ENCODE data around the gene DMD. TPM values are rescaled to one million over a fixed set of nuclear protein-coding genes. Genes with fewer than 3 reads are reported as not detected.
"Not testable (repeated sequence)": the region's sequence is repeated elsewhere in the genome, so short reads cannot be mapped to it uniquely, and the experiment has no call there.

DMD gene
- total RNA-seq, 1 experiment from 2014 or later: 25.3 TPM

- Histone ChIP-seq H3K79me2 (ENCODE audit: low read depth) (no peaks in the 10 kb centered on the region), H3K27ac (no peak overlapping the region), H3K4me3 (no peak overlapping the region), H3K9me3 (ENCODE audit: insufficient read depth, low read depth) (no peaks in the 10 kb centered on the region), H3K4me1 (replicated peaks; ENCODE audit: insufficient read depth) (no peaks in the 10 kb centered on the region), H3K9me2 (ENCODE audit: insufficient read depth) (no peaks in the 10 kb centered on the region), H2AFZ (no peak overlapping the region), H3K4me2 (no peak overlapping the region), H3F3A (ENCODE audit: insufficient read depth, low read depth) (no peaks in the 10 kb centered on the region), H3K27me3 (ENCODE audit: insufficient read depth, low read depth) (no peaks in the 10 kb centered on the region), H4K20me1 (ENCODE audit: insufficient read depth) (no peaks in the 10 kb centered on the region), H3K36me3 (ENCODE audit: low read depth) (no peaks in the 10 kb centered on the region)
- TF ChIP-seq CTCF (conservative IDR thresholded peaks at IDR 0.05): no peak
- no peak for DNase-seq
- ChIA-PET POLR2A (ENCODE audit: unreplicated experiment) (no interaction called here), CTCF (no interaction called here)
- no TSS peak for BruUV-seq (replicated peaks)
- intact Hi-C loops (cut with micrococcal nuclease; ENCODE audit: unreplicated experiment): no loop called here
Observed at GRCh38 chrX:32532262-32532661, 679.1 kb downstream of the DMD start.

GRCh38 chrX:32530802-32531403 is 680.4 kb downstream of the DMD start:
- DNase-seq: peak in 1 of 2 experiments; percentile 0
- TF ChIP-seq CTCF (conservative IDR thresholded peaks at IDR 0.05) (peak; percentile 74), EZH2 (IDR thresholded peaks at IDR 0.05; ENCODE audit: low read depth) (no peak)
- Histone ChIP-seq H3F3A (ENCODE audit: insufficient read depth, low read depth) (no peaks in the 10 kb centered on the region), H3K9me3 (ENCODE audit: insufficient read depth, low read depth) (no peaks in the 10 kb centered on the region), H3K27me3 (ENCODE audit: insufficient read depth, low read depth) (no peaks in the 10 kb centered on the region), H2AFZ (no peak overlapping the region), H3K4me3 (no peak overlapping the region; the same call in 1 of the 2 replicates), H3K79me2 (ENCODE audit: low read depth) (no peaks in the 10 kb centered on the region), H3K9me2 (ENCODE audit: insufficient read depth) (no peaks in the 10 kb centered on the region), H3K4me2 (peak overlapping the region; percentile 65), H3K4me1 (replicated peaks; ENCODE audit: insufficient read depth) (no peaks in the 10 kb centered on the region), H3K27ac (no peak overlapping the region), H3K36me3 (ENCODE audit: low read depth) (no peaks in the 10 kb centered on the region), H4K20me1 (ENCODE audit: insufficient read depth) (no peaks in the 10 kb centered on the region)
- ChIA-PET POLR2A (ENCODE audit: unreplicated experiment) (no interaction called here), CTCF (no interaction called here)
- no TSS peak for BruUV-seq (replicated peaks)
- intact Hi-C loops (cut with micrococcal nuclease; ENCODE audit: unreplicated experiment): loop anchor here (2.0 kb wide), 1 partner anchor 806 kb away; no protein-coding TSS in a partner anchor

- H3K9me3 ChIP-seq (ENCODE audit: insufficient read depth, low read depth); H3F3A ChIP-seq (ENCODE audit: insufficient read depth, low read depth); H3K36me3 ChIP-seq (ENCODE audit: low read depth); H4K20me1 ChIP-seq (ENCODE audit: insufficient read depth); H3K27me3 ChIP-seq (ENCODE audit: insufficient read depth, low read depth); H3K27ac ChIP-seq; BruUV-seq (replicated peaks); H3K4me1 ChIP-seq (replicated peaks; ENCODE audit: insufficient read depth); H3K79me2 ChIP-seq (ENCODE audit: low read depth); H3K9me2 ChIP-seq (ENCODE audit: insufficient read depth); H2AFZ ChIP-seq; intact Hi-C loops (cut with micrococcal nuclease; ENCODE audit: unreplicated experiment); H3K4me2 ChIP-seq; DNase-seq; H3K4me3 ChIP-seq: not testable (repeated sequence)
- CTCF ChIA-PET: interaction anchor here (0.7 kb wide), 1 partner anchor 809 kb away, joined by 4 read pairs; no protein-coding TSS in a partner anchor
- POLR2A ChIA-PET (ENCODE audit: unreplicated experiment): interaction anchor here (0.6 kb wide), 1 partner anchor 115 kb away, joined by 3 read pairs; no protein-coding TSS in a partner anchor
Observed at GRCh38 chrX:32528451-32528850, 682.9 kb downstream of the DMD start.

GRCh38 chrX:32525234-32525633 is 686.1 kb downstream of the DMD start:
- Histone ChIP-seq H3K36me3 (ENCODE audit: low read depth) (no peaks in the 10 kb centered on the region), H3K27ac (no peak overlapping the region), H3F3A (ENCODE audit: insufficient read depth, low read depth) (no peaks in the 10 kb centered on the region), H3K79me2 (ENCODE audit: low read depth) (no peaks in the 10 kb centered on the region), H3K4me1 (replicated peaks; ENCODE audit: insufficient read depth) (no peaks in the 10 kb centered on the region), H4K20me1 (ENCODE audit: insufficient read depth) (no peaks in the 10 kb centered on the region), H2AFZ (no peak overlapping the region), H3K9me2 (ENCODE audit: insufficient read depth) (no peaks in the 10 kb centered on the region), H3K9me3 (ENCODE audit: insufficient read depth, low read depth) (no peaks in the 10 kb centered on the region), H3K4me3 (no peak overlapping the region), H3K27me3 (ENCODE audit: insufficient read depth, low read depth) (no peaks in the 10 kb centered on the region), H3K4me2 (no peak overlapping the region)
- no TSS peak for BruUV-seq (replicated peaks)
- POLR2A ChIA-PET (ENCODE audit: unreplicated experiment): no interaction called here
- TF ChIP-seq CTCF (conservative IDR thresholded peaks at IDR 0.05): no peak
- no peak for TF ChIP-seq EZH2 (IDR thresholded peaks at IDR 0.05; ENCODE audit: low read depth)
- intact Hi-C loops (cut with micrococcal nuclease; ENCODE audit: unreplicated experiment): no loop called here
- DNase-seq: no peak
- CTCF ChIA-PET: no interaction called here
